HepG2 (cell line): Measurements from ENCODE around the gene FHIT. TPM values are rescaled to one million over a fixed set of nuclear protein-coding genes. Genes with fewer than 3 reads are reported as not detected.
A peak's percentile ranks its signal among the peaks of the same experiment; 100 is the strongest.

Experiments
- ATAC-seq: fragments of 200-7000 bp; cut with Tn5 transposase; 3 replicates; pipeline ENCODE4 v1.9.1; 2020; ENCODE audit warnings: mild to moderate bottlenecking, moderate library complexity
- BruUV-seq: library from RNA; stranded (reverse); fragments of 400-500 nt; replicated peaks from 2 replicates; lab custom pipeline; 2021; lab: Mats Ljungman, UMichigan
- CTCF ChIA-PET: fragments of 300-600 bp; formaldehyde crosslinking; extraction: SDS; loops from one replicate; lab custom pipeline; 2021; ENCODE audit warnings: low total read pairs, inconsistent platforms, low intra/inter-chr PET ratio; lab: Yijun Ruan, JAX
- POLR2A ChIA-PET: fragments of 350-600 bp; sonication (Branson Sonifier 250); formaldehyde crosslinking; loops from one replicate; lab custom pipeline; 2020; ENCODE audit warnings: antibody characterized with exemption, inconsistent platforms; lab: Yijun Ruan, JAX
- DNase-seq: peaks from one replicate; pipeline ENCODE4 v3.0.0-alpha.2; 2015; ENCODE audit warnings: low spot score
- FAIRE-seq: peaks from 3 replicates; lab custom pipeline; 2011; peaks lifted over from hg19 to GRCh38; lab: Jason Lieb, UNC
- H2AFZ ChIP-seq: one replicate; pipeline ENCODE4 v1.6.1; 2011; ENCODE audit warnings: low read length, inconsistent platforms
- H3K27ac ChIP-seq: fragments of 300-600 bp; 3 replicates; pipeline ENCODE4 v1.8.0; 2011; ENCODE audit warnings: mixed run types, mild to moderate bottlenecking, mixed read lengths, low read length, inconsistent platforms; ENCODE audit not compliant: insufficient read depth; ENCODE audit errors: extremely low read length
- H3K27me3 ChIP-seq, 2 experiments: fragments of 200-600 bp in 1 of 2; 2 replicates in 1 of 2; 3 replicates in 1 of 2; pipeline versions ENCODE4 v1.6.0 to v1.8.0; 2011; ENCODE audit warnings: low read length in 2 of 2, mild to moderate bottlenecking in 2 of 2, moderate library complexity in 2 of 2, inconsistent platforms in 1 of 2; ENCODE audit not compliant: insufficient read depth in 2 of 2, control insufficient read depth in 1 of 2
- H3K36me3 ChIP-seq, 2 experiments: fragments of 200-600 bp in 1 of 2; replicated peaks in 1 of 2; 2 replicates in 1 of 2; 3 replicates in 1 of 2; pipeline versions ENCODE4 v1.5.1 to v1.8.0; 2011; ENCODE audit warnings: low read length in 2 of 2, inconsistent platforms in 1 of 2; ENCODE audit not compliant: insufficient read depth in 2 of 2, control insufficient read depth in 1 of 2
- H3K4me1 ChIP-seq: 2 replicates; pipeline ENCODE4 v1.5.1; 2012; ENCODE audit warnings: low read length, inconsistent platforms; ENCODE audit not compliant: insufficient read depth
- H3K4me2 ChIP-seq: 2 replicates; pipeline ENCODE4 v1.6.0; 2011; ENCODE audit warnings: low read depth, low read length, inconsistent platforms
- H3K4me3 ChIP-seq, 3 experiments: fragments of 200-600 bp in 1 of 3; sonication (generic), shearing (Covaris generic) in 1 of 3; replicated peaks in 1 of 3; 2 replicates each; pipeline ENCODE4 v1.5.1; 2011 to 2016; ENCODE audit warnings: low read length in 3 of 3, inconsistent platforms in 2 of 3, low read depth in 2 of 3, mild to moderate bottlenecking in 2 of 3, control low read depth in 1 of 3, mixed read lengths in 1 of 3; ENCODE audit not compliant: insufficient read depth in 1 of 3
- H3K79me2 ChIP-seq: one replicate; pipeline ENCODE4 v1.6.1; 2011; ENCODE audit warnings: low read length, inconsistent platforms; ENCODE audit not compliant: insufficient read depth
- H3K9ac ChIP-seq: 2 replicates; pipeline ENCODE4 v1.6.0; 2011; ENCODE audit warnings: mild to moderate bottlenecking, low read depth, low read length, inconsistent platforms; ENCODE audit not compliant: insufficient read depth
- H3K9me3 ChIP-seq: 2 replicates; pipeline ENCODE4 v1.5.1; 2012; ENCODE audit warnings: mild to moderate bottlenecking, low read length
- H4K20me1 ChIP-seq: 2 replicates; pipeline ENCODE4 v1.6.0; 2011; ENCODE audit warnings: inconsistent platforms, mild to moderate bottlenecking, low read length, moderate library complexity; ENCODE audit not compliant: insufficient read depth
- ATRX ChIP-seq: sonication (generic); formaldehyde crosslinking; IDR thresholded peaks from 2 replicates; pipeline ENCODE4 v1.4.0; 2020; ENCODE audit warnings: missing genetic modification reagents, borderline replicate concordance
- CCAR2 ChIP-seq: fragments of 200-400 bp; formaldehyde crosslinking; optimal IDR thresholded peaks from 2 replicates; pipeline ENCODE3; 2018; ENCODE audit warnings: low read depth, mild to moderate bottlenecking, low read length, moderate library complexity
- CEBPG ChIP-seq: IDR thresholded peaks from 2 replicates; pipeline ENCODE4 v1.6.1; 2016
- ERF ChIP-seq: IDR thresholded peaks from 2 replicates; pipeline ENCODE4 v1.6.1; 2018; ENCODE audit warnings: missing biosample characterization, missing genetic modification reagents
- IRF1 ChIP-seq: sonication (generic); formaldehyde crosslinking; IDR thresholded peaks from 2 replicates; pipeline ENCODE4 v1.4.0; 2020; ENCODE audit warnings: low read depth, mild to moderate bottlenecking, missing genetic modification reagents
- KDM4B ChIP-seq: sonication (generic); formaldehyde crosslinking; IDR thresholded peaks from 2 replicates; pipeline ENCODE4 v1.4.0; 2020; ENCODE audit warnings: missing genetic modification reagents
- LRRFIP1 ChIP-seq: sonication (generic); formaldehyde crosslinking; conservative IDR thresholded peaks from 2 replicates; pipeline ENCODE4 v1.4.0; 2020; ENCODE audit warnings: missing genetic modification reagents
- MAFK ChIP-seq, 2 experiments: IDR thresholded peaks in 1 of 2; conservative IDR thresholded peaks in 1 of 2; 2 replicates each; pipeline ENCODE4 v1.6.1; 2011; ENCODE audit warnings: improper control_type of control experiment in 2 of 2, low read length in 2 of 2
- PBX3 ChIP-seq: sonication (generic); formaldehyde crosslinking; IDR thresholded peaks from 2 replicates; pipeline ENCODE4 v1.8.1; 2023; ENCODE audit warnings: missing genetic modification reagents, inconsistent platforms, borderline replicate concordance
- SETDB1 ChIP-seq: sonication (generic); formaldehyde crosslinking; IDR thresholded peaks from 2 replicates; pipeline ENCODE4 v1.5.1; 2020; ENCODE audit warnings: missing genetic modification reagents, mild to moderate bottlenecking, borderline replicate concordance
- SUZ12 ChIP-seq: fragments of 150-350 bp; IDR thresholded peaks from 2 replicates; pipeline ENCODE4 v1.6.1; 2014; ENCODE audit warnings: low read depth, low read length
- ZFP41 ChIP-seq: sonication (generic); formaldehyde crosslinking; IDR thresholded peaks from 2 replicates; pipeline ENCODE4 v1.4.0; 2020; ENCODE audit warnings: mild to moderate bottlenecking, missing genetic modification reagents, borderline replicate concordance
- ZNF138 ChIP-seq: sonication (generic); formaldehyde crosslinking; IDR thresholded peaks from 2 replicates; pipeline ENCODE4 v1.5.0; 2020; ENCODE audit warnings: mild to moderate bottlenecking, low read depth, missing genetic modification reagents
- ZNF549 ChIP-seq: sonication (generic); formaldehyde crosslinking; IDR thresholded peaks from 2 replicates; pipeline ENCODE4 v1.5.0; 2020; ENCODE audit warnings: missing genetic modification reagents
- ZNF878 ChIP-seq: sonication (generic); formaldehyde crosslinking; IDR thresholded peaks from 2 replicates; pipeline ENCODE4 v1.8.1; 2023; ENCODE audit warnings: mild to moderate bottlenecking, missing genetic modification reagents, moderate library complexity
- WGBS: methylation state at CpG from one replicate; pipeline ENCODE4 v1.1.6; 2017; ENCODE audit warnings: low lambda C conversion rate; 5-methylcytosine and 5-hydroxymethylcytosine counted together
- in situ Hi-C: cut with HindIII; loops from 2 replicates; pipeline ENCODE4 v1.10.0; 2017; ENCODE audit warnings: low pct_unique_long_range_greater_than_20kb; ENCODE audit not compliant: extremely low pct_ligation_motif_present
- intact Hi-C: fragments of 100-400 bp; cut with micrococcal nuclease; formaldehyde crosslinking; loops from one replicate; pipeline ENCODE4 v1.10.0; 2022; ENCODE audit not compliant: unreplicated experiment
- polyA plus RNA-seq, 8 experiments: library from polyadenylated mRNA; depleted of rRNA in 3 of 8; stranded (reverse) in 7 of 8; unstranded in 1 of 8; fragments of >200 nt; fragmentation: Illumina TruSeq in 4 of 8; extraction: Trizol in 4 of 8; gene quantifications; 2 replicates each; pipeline versions ENCODE4 v1.2.1 to v1.2.3, GENCODE V29; 2011 to 2016; ENCODE audit warnings: low read depth in 4 of 8, missing spikeins in 1 of 8, mixed read lengths in 1 of 8; ENCODE audit not compliant: insufficient read depth in 1 of 8
- total RNA-seq, 5 experiments: library from RNA; depleted of rRNA; stranded (reverse); fragments of >200 nt; fragmentation: Illumina TruSeq; extraction: Trizol; gene quantifications; 2 replicates each; pipeline ENCODE4 v1.2.3, GENCODE V29; 2016; ENCODE audit warnings: low read depth in 1 of 5

FHIT gene
- total and polyA plus RNA-seq, 2 of the 13 experiments (the other 11 are each of a cell fraction or from before 2014, with no cell fraction given) = 4.0 to 4.6 TPM

- intact Hi-C loops (no loop called here), in situ Hi-C loops (no loop called here)
- DNase-seq = no peak
- H3K79me2 ChIP-seq = no peaks in the 10 kb centered on the region
- POLR2A ChIA-PET = no interaction called here
- no peak overlapping the region for H3K9ac ChIP-seq
- H3K27ac ChIP-seq = no peak overlapping the region
- no peak overlapping the region for H3K4me2 ChIP-seq
- no peak for ATAC-seq
- no TSS peak for BruUV-seq
- H3K9me3 ChIP-seq = no peaks in the 10 kb centered on the region
- no peak for TF ChIP-seq CEBPG (CRISPR knock-in tag)
- no peak for TF ChIP-seq ZNF549 (CRISPR knock-in tag)
- peak in 1 of 2 experiments; percentile 48; a peak in 1 of 4 replicates for TF ChIP-seq MAFK (conservative IDR thresholded peaks at IDR 0.05 in 1 of 2, IDR thresholded peaks at IDR 0.05 in 1 of 2; ENCODE audit: low read length in 2 of 2)
- TF ChIP-seq, all 625 proteins: peak for 1
- CTCF ChIA-PET = no interaction called here
- WGBS = 7% methylated on average over 2 of the region's 2 CpGs
- H3K4me3 ChIP-seq = no peak overlapping the region
- H3K27me3 ChIP-seq = no peaks in the 10 kb centered on the region
- FAIRE-seq = no peak
- H3K4me1 ChIP-seq = no peaks in the 10 kb centered on the region
- no peaks in the 10 kb centered on the region for H3K36me3 ChIP-seq
- H4K20me1 ChIP-seq = no peaks in the 10 kb centered on the region
- no peak overlapping the region for H2AFZ ChIP-seq
Observed at GRCh38 chr3:59884409-59884808, 1366.8 kb downstream of the FHIT start.

- H3K4me1 ChIP-seq = no peaks in the 10 kb centered on the region
- FAIRE-seq (no peak), ATAC-seq (no peak), DNase-seq (no peak)
- H3K27ac ChIP-seq = no peak overlapping the region
- in situ Hi-C loops (no loop called here), intact Hi-C loops (no loop called here)
- no peaks in the 10 kb centered on the region for H3K27me3 ChIP-seq
- H3K79me2 ChIP-seq = no peaks in the 10 kb centered on the region
- H4K20me1 ChIP-seq = no peaks in the 10 kb centered on the region
- CTCF ChIA-PET = no interaction called here
- WGBS = 28% methylated on average over 2 of the region's 2 CpGs
- no peak overlapping the region for H2AFZ ChIP-seq
- H3K4me2 ChIP-seq = no peak overlapping the region
- no peak overlapping the region for H3K9ac ChIP-seq
- H3K36me3 ChIP-seq = no peaks in the 10 kb centered on the region
- H3K9me3 ChIP-seq = no peaks in the 10 kb centered on the region
- BruUV-seq = no TSS peak
- no peak overlapping the region for H3K4me3 ChIP-seq
- POLR2A ChIA-PET = no interaction called here
- TF ChIP-seq ZNF878 (CRISPR knock-in tag) (no peak), SUZ12 (no peak), ZNF138 (CRISPR knock-in tag) (no peak), PBX3 (CRISPR knock-in tag) (no peak), KDM4B (CRISPR knock-in tag) (no peak), LRRFIP1 (CRISPR knock-in tag) (no peak), ERF (no peak), IRF1 (CRISPR knock-in tag) (no peak), CCAR2 (no peak), ZFP41 (CRISPR knock-in tag) (no peak), SETDB1 (no peak), ATRX (CRISPR knock-in tag) (no peak)
Observed at GRCh38 chr3:59882746-59883145, 1368.5 kb downstream of the FHIT start.
